ENCODE results near the gene LRRC34. TPM values are rescaled to one million over a fixed set of nuclear protein-coding genes. Genes with fewer than 3 reads are reported as not detected.
A peak's percentile ranks its signal among the peaks of the same experiment; 100 is the strongest.

LRRC34 gene, protein sequence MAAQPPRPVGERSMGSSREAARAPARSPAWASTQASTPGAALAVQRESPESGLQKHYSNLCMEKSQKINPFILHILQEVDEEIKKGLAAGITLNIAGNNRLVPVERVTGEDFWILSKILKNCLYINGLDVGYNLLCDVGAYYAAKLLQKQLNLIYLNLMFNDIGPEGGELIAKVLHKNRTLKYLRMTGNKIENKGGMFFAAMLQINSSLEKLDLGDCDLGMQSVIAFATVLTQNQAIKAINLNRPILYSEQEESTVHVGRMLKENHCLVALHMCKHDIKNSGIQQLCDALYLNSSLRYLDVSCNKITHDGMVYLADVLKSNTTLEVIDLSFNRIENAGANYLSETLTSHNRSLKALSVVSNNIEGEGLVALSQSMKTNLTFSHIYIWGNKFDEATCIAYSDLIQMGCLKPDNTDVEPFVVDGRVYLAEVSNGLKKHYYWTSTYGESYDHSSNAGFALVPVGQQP
- total RNA-seq (2014; rRNA removed; shearing (Covaris generic); ENCODE audit: low replicate concordance), result 3.9 and 12.2 TPM in 2 replicates

DNA sequence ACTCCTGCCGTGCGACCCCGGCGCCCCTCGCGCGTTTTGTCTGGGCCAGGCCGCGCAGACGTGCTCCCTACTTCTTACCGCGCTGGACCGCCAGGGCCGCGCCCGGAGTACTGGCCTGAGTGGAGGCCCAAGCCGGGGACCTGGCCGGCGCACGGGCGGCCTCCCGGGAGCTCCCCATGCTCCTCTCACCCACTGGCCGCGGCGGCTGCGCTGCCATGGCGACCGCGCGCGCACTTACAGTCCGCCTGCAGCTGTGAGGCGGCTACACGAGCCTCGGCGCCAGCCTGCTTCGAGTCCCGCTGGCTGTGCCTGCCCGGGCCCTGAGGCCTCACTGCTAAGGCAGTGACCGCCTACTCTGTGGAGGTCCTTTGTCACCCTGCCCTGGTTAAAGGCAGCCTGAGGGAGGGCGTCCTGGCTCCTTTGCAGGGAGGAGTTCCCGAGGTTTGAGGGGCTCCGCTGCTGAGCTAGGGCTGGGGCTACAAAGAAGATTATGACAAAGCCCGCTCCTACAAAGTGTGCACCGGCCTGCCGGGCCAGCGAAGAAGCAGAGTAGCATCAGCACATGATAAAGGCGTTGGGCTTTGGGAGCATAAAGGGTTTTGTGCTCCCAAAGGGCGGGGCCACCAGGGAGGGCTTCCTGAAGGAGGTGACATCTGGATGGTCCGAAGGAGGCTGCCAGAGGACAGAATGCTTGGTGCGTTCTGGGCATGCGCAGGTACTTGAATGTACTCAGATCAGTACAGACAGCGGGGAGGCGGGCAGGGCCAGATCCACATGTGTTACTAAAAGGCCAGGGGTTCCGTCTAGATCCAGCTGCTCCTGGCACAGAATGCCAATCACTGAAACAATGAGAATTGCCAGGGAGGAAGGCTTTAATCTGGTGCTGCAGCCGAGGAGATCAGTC is at the start of gene LRRC34, which contains the start of gene LRRIQ4:
TSS of gene LRRC34 (minus strand) at position 573 of the 904 bp plus-strand sequence. CDS start at position 217, 356 bp downstream.
TSS of gene LRRIQ4 (plus strand) at position 539 of the 904 bp plus-strand sequence. CDS start 9,052 bp downstream, outside the sequence.
- H3K4me3 ChIP-seq, result peak within 1 kb of the TSS; percentile 48
- no peaks in the 10 kb centered on the region for H3K27me3 ChIP-seq
- H3K9me3 ChIP-seq, result peaks cover 8% of the 10 kb centered on the region
- peak; percentile 86 for DNase-seq
- no peaks in the 10 kb centered on the region for H3K36me3 ChIP-seq

DNA sequence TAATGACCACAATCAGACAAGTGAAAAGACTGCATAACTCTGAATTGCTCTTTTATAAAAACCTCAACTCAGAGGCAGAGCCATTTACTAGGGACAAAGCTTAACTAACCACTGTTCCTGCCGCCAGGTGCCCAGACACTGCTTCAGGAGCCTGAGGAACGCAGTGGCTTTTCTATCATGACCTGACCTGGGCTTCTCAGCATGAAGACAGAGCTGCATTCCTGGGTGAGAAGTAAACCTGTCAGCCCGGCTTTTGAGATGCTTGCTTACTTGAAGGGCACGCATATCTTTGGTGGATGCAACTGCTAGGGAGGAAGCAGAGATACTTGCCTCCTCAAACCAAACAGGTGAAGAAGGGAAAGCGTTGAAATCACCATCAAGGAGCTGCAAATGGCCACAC is 49.2 kb upstream of the LRRC34 start:
- no peak for DNase-seq
- no peaks in the 10 kb centered on the region; the same call in 1 of the 2 replicates for H3K27me3 ChIP-seq
- no peak overlapping the region for H3K4me3 ChIP-seq
- H3K36me3 ChIP-seq, result no peaks in the 10 kb centered on the region
- H3K9me3 ChIP-seq, result no peaks in the 10 kb centered on the region

DNA sequence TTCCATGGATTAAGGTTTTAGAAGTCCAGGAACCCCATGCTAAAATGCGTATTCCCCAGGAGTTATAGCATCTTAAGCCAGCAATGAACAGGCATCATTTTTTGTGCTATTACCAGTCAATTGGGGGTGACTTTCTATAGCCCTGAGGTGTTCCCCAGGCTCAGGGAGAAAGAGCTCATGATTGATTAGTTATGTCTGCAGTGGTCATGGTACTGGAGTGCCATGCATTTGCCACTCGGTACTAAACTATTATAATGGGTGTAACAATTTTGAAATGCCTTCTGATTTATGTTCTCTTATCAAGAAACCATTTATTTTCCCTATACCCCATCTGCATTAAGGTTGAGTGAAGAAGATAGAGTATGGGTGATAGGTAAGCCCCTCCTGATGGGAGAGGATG is 45.1 kb upstream of the LRRC34 start:
- H3K9me3 ChIP-seq, result no peaks in the 10 kb centered on the region
- H3K4me3 ChIP-seq, result no peak overlapping the region
- no peaks in the 10 kb centered on the region for H3K36me3 ChIP-seq
- DNase-seq, result no peak
- peaks cover 2% of the 10 kb centered on the region; the same call in 1 of the 2 replicates for H3K27me3 ChIP-seq

DNA sequence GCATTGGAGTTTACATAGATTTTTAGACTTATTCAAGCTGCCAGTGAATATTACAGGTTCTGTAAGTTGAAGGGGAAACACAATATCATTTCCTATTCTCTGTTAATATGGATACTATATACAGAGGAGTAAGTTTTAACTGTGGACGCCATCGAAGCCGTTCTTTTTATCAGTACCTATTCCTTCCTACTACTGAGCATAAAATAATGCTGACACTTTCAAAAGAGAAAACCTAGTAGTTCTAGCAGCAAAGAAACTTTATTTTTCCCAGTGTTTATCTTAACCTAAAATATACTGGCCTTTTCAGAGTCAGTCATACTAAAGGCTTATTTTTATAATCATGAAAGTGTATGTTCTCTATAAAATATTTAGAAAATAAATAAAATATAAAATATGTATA is 42.8 kb upstream of the LRRC34 start:
- DNase-seq, result no peak
- no peak overlapping the region for H3K4me3 ChIP-seq
- peaks cover 2% of the 10 kb centered on the region; the same call in 1 of the 2 replicates for H3K27me3 ChIP-seq
- no peaks in the 10 kb centered on the region for H3K36me3 ChIP-seq
- no peaks in the 10 kb centered on the region for H3K9me3 ChIP-seq

DNA sequence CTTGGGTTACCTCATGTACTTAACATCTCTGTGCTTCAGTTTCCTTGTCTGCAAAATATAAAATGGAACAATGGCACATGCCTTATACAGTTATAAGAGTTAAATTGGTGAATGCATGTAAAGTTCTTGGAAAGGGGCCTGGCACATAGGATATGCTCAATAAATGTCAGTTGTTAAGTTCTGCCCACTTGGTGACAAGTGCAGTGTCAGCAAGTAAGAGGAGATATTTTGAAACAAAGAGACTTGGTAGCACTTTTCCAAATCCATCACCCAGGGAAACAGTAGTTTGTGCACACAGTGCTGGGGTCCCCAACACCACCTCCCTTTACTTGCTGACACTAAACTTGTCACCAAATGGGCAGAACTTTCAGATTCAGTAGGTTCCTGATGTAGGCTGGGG is 37.9 kb upstream of the LRRC34 start:
- no peak for DNase-seq
- Histone ChIP-seq H3K9me3 (no peaks in the 10 kb centered on the region), H3K4me3 (no peak overlapping the region), H3K27me3 (peaks cover 2% of the 10 kb centered on the region; the same call in 1 of the 2 replicates), H3K36me3 (no peaks in the 10 kb centered on the region)

DNA sequence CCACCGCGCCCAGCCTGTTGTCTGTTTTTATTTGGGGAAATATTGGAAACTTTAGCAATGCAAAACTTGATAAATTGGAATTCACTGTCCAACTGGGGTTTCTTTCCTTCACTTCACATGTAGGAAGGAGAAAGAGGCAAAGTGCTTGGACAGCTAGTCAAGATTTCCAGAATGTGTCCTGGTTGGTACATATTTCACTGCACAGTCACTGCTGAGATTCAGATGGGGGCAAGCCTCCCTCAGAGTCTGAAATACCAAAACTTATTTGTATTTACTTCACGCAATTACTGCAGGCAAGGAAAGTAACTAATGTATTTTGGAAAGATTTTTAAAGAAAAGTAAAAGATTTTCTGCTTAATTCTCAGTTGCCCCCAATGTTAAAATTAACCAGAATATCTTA is 36.0 kb upstream of the LRRC34 start:
- H3K9me3 ChIP-seq, result no peaks in the 10 kb centered on the region
- no peaks in the 10 kb centered on the region for H3K27me3 ChIP-seq
- DNase-seq, result no peak
- H3K36me3 ChIP-seq, result no peaks in the 10 kb centered on the region
- no peak overlapping the region for H3K4me3 ChIP-seq

DNA sequence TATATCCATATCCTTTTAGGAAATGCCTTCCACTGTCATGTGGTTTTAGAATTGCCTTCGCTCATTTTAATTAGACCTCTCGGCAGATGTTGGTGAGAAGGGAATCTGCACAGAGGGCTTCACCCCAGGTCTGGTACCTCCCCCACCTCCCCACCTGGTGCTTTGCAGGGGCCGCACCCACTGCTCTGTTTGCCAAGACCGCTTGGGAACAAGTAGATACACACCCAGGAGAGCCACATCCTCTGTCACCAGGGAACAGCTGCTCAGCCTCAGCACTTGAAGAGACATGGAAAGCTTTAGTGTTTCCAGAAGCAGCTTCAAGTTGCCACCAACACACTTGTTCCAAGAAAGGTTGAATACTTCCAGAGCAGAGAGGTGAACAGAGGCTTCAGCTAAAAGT is 35.2 kb upstream of the LRRC34 start:
- H3K4me3 ChIP-seq, result no peak overlapping the region
- no peaks in the 10 kb centered on the region for H3K9me3 ChIP-seq
- H3K36me3 ChIP-seq, result no peaks in the 10 kb centered on the region
- no peak for DNase-seq
- no peaks in the 10 kb centered on the region for H3K27me3 ChIP-seq

DNA sequence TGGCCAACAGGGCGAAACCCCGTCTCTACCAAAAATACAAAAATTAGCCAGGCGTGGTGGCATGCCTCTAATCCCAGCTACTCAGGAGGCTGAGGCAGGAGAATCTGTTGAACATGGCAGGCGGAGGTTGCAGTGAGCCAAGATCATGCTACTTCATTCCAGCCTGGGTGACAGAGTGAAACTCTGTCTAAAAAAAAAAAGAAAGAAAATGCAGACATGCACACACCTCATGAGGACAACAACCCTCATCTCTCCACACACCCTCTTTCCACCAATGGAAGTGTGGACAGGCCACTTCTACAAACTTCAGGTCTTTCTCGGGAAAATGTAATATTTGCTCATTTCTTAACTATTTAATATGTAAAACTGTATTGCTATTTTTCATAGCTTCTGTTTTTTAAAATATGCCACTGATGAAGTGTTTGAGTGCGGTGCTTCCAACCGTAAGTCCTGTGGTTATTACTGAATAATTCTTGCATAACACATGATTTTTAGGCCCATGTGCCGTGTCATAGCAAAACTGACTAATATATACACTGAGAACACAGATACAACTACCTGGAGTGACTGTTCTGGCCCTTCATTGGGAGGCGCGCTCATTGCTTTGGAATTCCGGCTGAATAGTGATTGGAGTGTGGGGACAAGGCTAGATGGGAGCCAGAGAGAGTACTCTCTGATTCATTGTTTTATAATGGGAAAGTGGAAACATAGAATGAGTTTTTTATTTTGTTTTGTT is 33.9 kb upstream of the LRRC34 start:
- DNase-seq, result peak; percentile 96
- H3K27me3 ChIP-seq, result no peaks in the 10 kb centered on the region

DNA sequence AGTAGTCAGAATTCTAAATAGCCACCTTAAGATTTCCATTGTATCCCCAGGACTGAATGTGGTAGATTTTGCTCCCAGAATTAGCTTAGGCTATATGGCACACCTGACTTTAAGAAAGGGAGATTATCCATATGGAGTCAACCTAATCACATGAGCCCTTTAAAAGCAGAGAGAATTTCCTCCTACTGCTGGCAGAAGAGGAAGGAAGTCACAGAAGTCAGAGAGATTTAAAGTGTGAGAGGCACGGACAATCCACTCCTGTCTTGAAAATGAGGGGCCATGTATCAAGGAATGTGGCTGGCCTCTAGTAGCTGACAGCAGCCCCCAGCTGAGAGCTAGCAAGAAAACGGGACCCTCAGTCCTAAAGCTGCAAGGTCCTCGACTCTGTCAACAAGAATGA is 30.3 kb upstream of the LRRC34 start:
- Histone ChIP-seq H3K27me3 (no peaks in the 10 kb centered on the region), H3K36me3 (no peaks in the 10 kb centered on the region), H3K4me3 (no peak overlapping the region), H3K9me3 (no peaks in the 10 kb centered on the region)
- no peak for DNase-seq

More for the DNA sequence above, 33.9 kb upstream of the LRRC34 start:
- Histone ChIP-seq H3K36me3 (no peaks in the 10 kb centered on the region), H3K4me3 (no peak overlapping the region), H3K9me3 (no peaks in the 10 kb centered on the region)

DNA sequence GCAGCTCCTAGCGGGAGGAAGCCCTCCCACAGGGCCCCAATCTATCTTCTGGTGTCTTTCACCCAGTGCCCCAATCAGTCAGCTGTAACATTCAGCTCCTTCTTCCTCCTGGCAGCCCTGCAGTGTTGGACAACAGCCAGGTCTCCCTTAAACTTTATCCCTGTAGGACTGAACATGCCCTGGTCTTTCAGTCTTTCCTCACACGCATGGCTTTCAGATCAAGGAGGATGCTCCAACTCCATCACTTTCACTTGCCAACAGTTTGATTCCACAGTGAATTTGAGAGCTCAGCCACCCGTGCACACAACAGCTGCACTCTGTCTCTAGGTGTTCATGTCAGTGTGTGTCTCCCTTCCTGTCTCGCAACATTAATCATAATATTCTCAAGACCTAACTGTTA is 28.5 kb upstream of the LRRC34 start:
- DNase-seq, result peak; percentile 10
- Histone ChIP-seq H3K27me3 (no peaks in the 10 kb centered on the region), H3K9me3 (no peaks in the 10 kb centered on the region), H3K4me3 (no peak overlapping the region), H3K36me3 (no peaks in the 10 kb centered on the region)

DNA sequence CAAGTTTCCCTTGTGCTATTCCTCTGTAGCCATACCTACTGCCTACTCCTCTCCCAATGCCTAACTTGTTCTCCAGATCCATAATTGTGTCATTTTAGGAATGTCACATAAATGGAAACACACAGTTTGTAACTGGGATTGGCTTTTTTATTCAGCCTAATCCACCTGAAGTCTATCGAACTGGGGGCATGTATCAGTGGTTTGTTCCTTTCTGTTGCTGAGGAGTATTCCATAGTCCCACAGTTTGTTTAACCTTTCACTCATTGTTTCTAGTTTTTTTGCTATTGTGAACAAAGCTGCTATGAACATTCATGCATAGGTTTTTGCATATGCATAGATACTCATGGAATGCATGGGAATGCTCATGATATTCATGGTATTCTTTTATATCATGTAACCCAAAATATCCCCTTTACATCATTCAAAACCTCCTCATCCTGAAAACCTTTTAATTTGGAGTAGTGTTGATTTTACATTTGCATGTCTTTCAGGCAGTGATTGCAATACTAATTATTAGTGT is 25.9 kb upstream of the LRRC34 start:
- Histone ChIP-seq H3K36me3 (no peaks in the 10 kb centered on the region), H3K27me3 (no peaks in the 10 kb centered on the region), H3K4me3 (no peak overlapping the region), H3K9me3 (no peaks in the 10 kb centered on the region)
- no peak for DNase-seq

DNA sequence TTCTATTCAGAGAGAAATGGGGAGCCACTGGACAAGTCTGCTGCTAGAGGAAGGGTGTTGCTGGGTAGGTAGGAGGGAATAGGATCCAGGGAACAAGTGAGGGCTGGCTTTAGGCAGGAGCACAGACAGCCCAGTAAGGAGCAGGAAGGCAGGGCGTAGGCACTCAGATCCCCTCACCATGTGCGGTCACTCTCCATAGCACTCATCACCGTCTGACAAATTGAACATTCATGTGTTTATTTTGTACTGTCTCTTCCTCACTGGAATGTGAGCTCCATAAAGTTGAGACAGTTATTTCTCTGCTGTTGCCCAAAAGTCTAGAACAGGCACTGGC is 24.2 kb upstream of the LRRC34 start:
- no peak for DNase-seq
- no peaks in the 10 kb centered on the region for H3K27me3 ChIP-seq
- no peak overlapping the region for H3K4me3 ChIP-seq
- H3K9me3 ChIP-seq, result no peaks in the 10 kb centered on the region
- no peaks in the 10 kb centered on the region for H3K36me3 ChIP-seq

DNA sequence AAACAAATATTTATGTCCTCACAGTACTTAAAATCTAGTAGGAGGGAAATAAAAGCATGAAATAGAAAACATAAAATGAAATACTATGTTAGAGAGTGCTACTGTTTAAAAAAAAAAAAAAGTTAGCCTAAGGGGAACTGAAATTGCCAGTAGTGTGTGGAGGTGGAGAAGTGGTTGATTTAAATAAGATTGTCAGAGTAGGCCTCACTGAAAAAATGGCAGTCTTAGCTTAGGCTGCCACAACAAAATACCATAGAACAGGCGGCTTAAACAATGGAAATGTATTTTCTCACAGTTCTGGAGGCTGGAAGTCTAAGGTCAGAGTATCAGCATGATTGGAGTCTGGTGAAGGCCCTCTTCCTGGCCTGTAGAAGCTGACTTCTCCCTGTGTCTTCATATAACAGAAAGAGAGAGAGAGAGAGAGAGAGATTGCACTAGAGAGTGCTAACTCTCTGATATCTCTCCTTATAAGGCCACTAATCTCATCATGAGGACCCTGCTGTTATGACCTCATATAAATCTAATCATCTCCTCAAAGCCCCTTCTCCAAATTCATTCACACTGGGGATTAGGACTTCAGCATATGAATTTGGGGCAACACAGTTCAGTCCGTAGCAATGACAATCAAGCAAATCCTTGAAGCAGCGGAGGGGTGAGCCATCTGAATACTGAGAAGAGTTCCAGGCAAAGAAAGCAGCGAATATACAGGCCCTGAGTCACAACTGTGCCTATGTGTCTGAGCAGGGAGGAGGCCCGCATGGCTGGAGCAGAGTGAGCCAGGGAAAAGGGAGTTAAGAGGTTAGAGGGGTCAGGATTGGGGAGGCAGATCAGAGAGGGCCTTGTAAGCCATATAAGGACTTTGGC is 23.6 kb upstream of the LRRC34 start:
- Histone ChIP-seq H3K27me3 (no peaks in the 10 kb centered on the region), H3K36me3 (no peaks in the 10 kb centered on the region), H3K9me3 (no peaks in the 10 kb centered on the region), H3K4me3 (no peak overlapping the region)
- no peak for DNase-seq

DNA sequence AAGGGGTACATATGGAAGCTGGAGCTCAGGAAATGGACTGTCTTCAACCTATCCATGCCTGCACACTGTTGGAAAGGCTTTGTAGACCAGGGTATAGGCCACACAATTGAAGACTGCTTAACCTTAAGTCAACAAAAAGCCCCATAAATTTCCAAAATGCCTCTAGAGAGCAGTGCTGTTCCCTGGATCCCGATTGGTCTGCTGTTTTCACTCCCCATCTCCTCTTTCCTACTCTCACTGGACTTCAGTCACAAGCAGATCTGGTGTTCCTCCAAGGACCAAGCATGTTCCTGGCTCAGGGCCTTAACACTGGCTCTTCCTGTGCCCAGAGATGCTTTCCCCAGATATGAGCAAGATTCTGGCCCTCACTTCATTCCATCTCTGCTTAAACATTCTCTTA is 22.8 kb upstream of the LRRC34 start:
- no peak for DNase-seq
- Histone ChIP-seq H3K36me3 (no peaks in the 10 kb centered on the region), H3K27me3 (no peaks in the 10 kb centered on the region), H3K9me3 (no peaks in the 10 kb centered on the region), H3K4me3 (no peak overlapping the region)

DNA sequence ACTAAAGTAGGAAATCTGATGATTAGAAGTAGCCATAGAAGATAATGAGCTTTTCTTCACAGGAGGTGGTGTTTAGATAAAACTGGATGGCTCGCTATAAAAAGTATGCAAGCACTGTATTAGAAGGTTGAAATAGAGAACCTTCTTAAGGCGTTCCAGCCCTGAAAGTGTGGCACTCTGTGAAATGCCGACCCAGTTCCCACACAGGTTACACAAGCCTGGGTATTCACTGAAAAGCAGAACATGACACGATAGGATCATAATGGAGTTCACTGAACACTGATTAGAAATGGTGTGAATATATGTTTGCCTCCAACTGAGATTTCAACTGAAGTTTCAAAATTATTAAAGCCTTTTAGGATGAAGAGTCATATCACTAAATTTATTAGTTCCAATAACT is 15.0 kb upstream of the LRRC34 start:
- no peak for DNase-seq
- no peak overlapping the region for H3K4me3 ChIP-seq
- no peaks in the 10 kb centered on the region for H3K9me3 ChIP-seq
- no peaks in the 10 kb centered on the region for H3K36me3 ChIP-seq
- H3K27me3 ChIP-seq, result no peaks in the 10 kb centered on the region

DNA sequence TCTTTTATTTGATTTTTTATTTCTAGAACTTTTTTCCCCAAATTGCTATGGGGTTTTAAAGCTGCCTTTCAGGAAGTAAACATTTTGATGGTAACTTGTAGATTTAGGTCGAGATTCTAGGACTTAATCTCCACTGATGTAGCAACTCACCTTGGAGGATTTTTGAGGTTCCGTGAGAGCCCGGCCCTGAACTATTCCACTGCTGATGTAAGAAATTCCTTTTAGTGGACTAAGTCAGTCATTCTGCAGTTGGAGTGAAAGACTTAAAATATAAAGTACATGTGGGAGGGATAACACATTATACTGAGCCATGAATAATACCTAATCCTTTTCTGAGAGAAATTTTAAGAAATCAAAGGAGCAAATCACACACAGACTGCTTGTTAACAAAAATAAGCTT is 12.6 kb upstream of the LRRC34 start:
- H3K4me3 ChIP-seq, result no peak overlapping the region
- no peaks in the 10 kb centered on the region for H3K27me3 ChIP-seq
- H3K9me3 ChIP-seq, result no peaks in the 10 kb centered on the region
- H3K36me3 ChIP-seq, result no peaks in the 10 kb centered on the region
- DNase-seq, result no peak
